ENCODE results near the gene CALML6.

CALML6 gene

GRCh38 chr1:1965546-1965945 lies 50.5 kb downstream of the CALML6 start:
- TF ChIP-seq CTCF (IDR thresholded peaks at IDR 0.05; ENCODE audit: low read length) (no peak), EZH2 (IDR thresholded peaks at IDR 0.05; ENCODE audit: borderline replicate concordance, low read length) (no peak)
- Histone ChIP-seq H3K4me1 (ENCODE audit: insufficient read depth, low read length, severe bottlenecking) (no peaks in the 10 kb centered on the region), H3K27me3 (ENCODE audit: insufficient read depth, low read length) (no peaks in the 10 kb centered on the region), H3F3A (ENCODE audit: insufficient read depth, low read length) (no peaks in the 10 kb centered on the region), H3K79me2 (ENCODE audit: insufficient read depth, low read length) (no peaks in the 10 kb centered on the region), H3K4me3 (ENCODE audit: low read depth, low read length, poor library complexity, severe bottlenecking) (no peak overlapping the region), H2AFZ (ENCODE audit: low read length) (no peak overlapping the region), H4K20me1 (ENCODE audit: insufficient read depth, low read length) (no peaks in the 10 kb centered on the region), H3K9me2 (ENCODE audit: low read depth, low read length) (no peaks in the 10 kb centered on the region), H3K4me2 (ENCODE audit: low read length) (no peak overlapping the region), H3K9me3 (ENCODE audit: low read length) (no peaks in the 10 kb centered on the region), H3K27ac (ENCODE audit: low read depth, low read length, poor library complexity, severe bottlenecking) (no peak overlapping the region), H3K9ac (ENCODE audit: low read length) (no peak overlapping the region), H3K36me3 (ENCODE audit: insufficient read depth, low read length) (no peaks in the 10 kb centered on the region)

GRCh38 chr1:1966071-1966740 lies 51.1 kb downstream of the CALML6 start:
- Histone ChIP-seq H3K27me3 (ENCODE audit: insufficient read depth, low read length) (no peaks in the 10 kb centered on the region), H4K20me1 (ENCODE audit: insufficient read depth, low read length) (no peaks in the 10 kb centered on the region), H3K27ac (ENCODE audit: low read depth, low read length, poor library complexity, severe bottlenecking) (no peak overlapping the region), H3K36me3 (ENCODE audit: insufficient read depth, low read length) (no peaks in the 10 kb centered on the region), H3K4me3 (ENCODE audit: low read depth, low read length, poor library complexity, severe bottlenecking) (no peak overlapping the region), H3F3A (ENCODE audit: insufficient read depth, low read length) (no peaks in the 10 kb centered on the region), H3K4me2 (ENCODE audit: low read length) (no peak overlapping the region), H3K9me2 (ENCODE audit: low read depth, low read length) (no peaks in the 10 kb centered on the region), H2AFZ (ENCODE audit: low read length) (no peak overlapping the region), H3K9me3 (ENCODE audit: low read length) (no peaks in the 10 kb centered on the region), H3K79me2 (ENCODE audit: insufficient read depth, low read length) (no peaks in the 10 kb centered on the region), H3K4me1 (ENCODE audit: insufficient read depth, low read length, severe bottlenecking) (no peaks in the 10 kb centered on the region), H3K9ac (ENCODE audit: low read length) (no peak overlapping the region)
- no peak for TF ChIP-seq CTCF (IDR thresholded peaks at IDR 0.05; ENCODE audit: low read length)
- TF ChIP-seq EZH2 (IDR thresholded peaks at IDR 0.05; ENCODE audit: borderline replicate concordance, low read length) = no peak

Data from OCI-LY1 (cell line).